ENCODE data around the gene SLFN12L. TPM values are rescaled to one million over a fixed set of nuclear protein-coding genes. Genes with fewer than 3 reads are reported as not detected.

Gene SLFN12L
- total RNA-seq, 1 experiment from 2014 or later = not detected

- Histone ChIP-seq H3K4me1 (ENCODE audit: insufficient read depth, low read length) (no peaks in the 10 kb centered on the region), H3K56ac (ENCODE audit: insufficient read length, low read depth, low read length) (no peak overlapping the region), H2AFZ (ENCODE audit: low read length) (no peak overlapping the region), H4K5ac (ENCODE audit: insufficient read length, low read depth, low read length) (no peak overlapping the region), H3K14ac (ENCODE audit: insufficient read depth, low read length) (no peak overlapping the region), H3K23me2 (ENCODE audit: insufficient read length, low read depth, low read length, poor library complexity, severe bottlenecking) (no peaks in the 10 kb centered on the region), H4K20me1 (ENCODE audit: control insufficient read depth, insufficient read depth, insufficient read length) (no peaks in the 10 kb centered on the region), H3K18ac (ENCODE audit: insufficient read length, low read depth, low read length) (no peak overlapping the region), H4K91ac (ENCODE audit: insufficient read length, low read depth, low read length) (no peak overlapping the region), H2BK120ac (ENCODE audit: low read depth, low read length, poor library complexity, severe bottlenecking) (no peak overlapping the region), H2BK5ac (ENCODE audit: insufficient read length, low read length) (no peak overlapping the region), H3K27me3 (ENCODE audit: insufficient read depth, low read length) (no peaks in the 10 kb centered on the region), H3K9me3 (ENCODE audit: control insufficient read depth, low read depth, low read length) (no peaks in the 10 kb centered on the region), H3K79me2 (ENCODE audit: insufficient read depth, low read length) (no peaks in the 10 kb centered on the region), H3K27ac (ENCODE audit: insufficient read length, low read depth, low read length) (no peak overlapping the region), H3K79me1 (ENCODE audit: insufficient read depth, low read depth, low read length, poor library complexity, severe bottlenecking) (no peaks in the 10 kb centered on the region), H3K23ac (ENCODE audit: insufficient read length, low read depth, low read length) (no peak overlapping the region), H3T11ph (ENCODE audit: low read length) (no peak overlapping the region), H2BK12ac (ENCODE audit: insufficient read length, low read depth, low read length) (no peak overlapping the region), H4K8ac (replicated peaks; ENCODE audit: insufficient read length, low read depth, low read length) (no peak overlapping the region), H2AK5ac (ENCODE audit: insufficient read length, low read length) (no peak overlapping the region), H2BK20ac (ENCODE audit: low read depth, low read length, poor library complexity, severe bottlenecking) (no peak overlapping the region), H3K9ac (ENCODE audit: extremely low read depth, insufficient read length, low read length) (no peak overlapping the region), H3K4me2 (ENCODE audit: insufficient read depth, insufficient read length, low read length) (no peak overlapping the region), H2BK15ac (ENCODE audit: low read depth, low read length) (no peak overlapping the region), H3K4ac (ENCODE audit: low read depth, low read length) (no peak overlapping the region)
- TF ChIP-seq CTCF (conservative IDR thresholded peaks at IDR 0.05) = no peak
- H3K27ac Mint-ChIP-seq = no peak overlapping the region
- peaks cover 12% of the 10 kb centered on the region for H3K27me3 Mint-ChIP-seq (ENCODE audit: low read depth)
- no peak overlapping the region for H3K4me3 Mint-ChIP-seq
- no CpG with 5 or more reads among the region's 1 CpG for WGBS (ENCODE audit: extremely low coverage, insufficient read length, low lambda C conversion rate)
- peaks cover 0 to 3% of the 10 kb centered on the region in 2 experiments; a peak in 1 of 4 replicates for H3K4me1 Mint-ChIP-seq
- peaks cover 4 to 6% of the 10 kb centered on the region in 2 experiments; a peak in 3 of 5 replicates for H3K9me3 Mint-ChIP-seq
- DNase-seq = no peak
- H3K36me3 Mint-ChIP-seq (ENCODE audit: insufficient read depth in 1 of 3, low read depth in 3 of 3) = no peaks in the 10 kb centered on the region
Observed at GRCh38 chr17:35531160-35531559, 6.3 kb downstream of the SLFN12L start.
